Calu3 (cell line): ENCODE data around the gene NTNG2. TPM values are rescaled to one million over a fixed set of nuclear protein-coding genes. Genes with fewer than 3 reads are reported as not detected.

Experiments
- BruUV-seq: library from RNA; stranded (reverse); fragments of 400-500 nt; replicated peaks from 2 replicates; lab custom pipeline; 2021; lab: Mats Ljungman, UMichigan
- CTCF ChIA-PET: fragments of 300-600 bp; sonication (Branson Sonifier 250); formaldehyde crosslinking; loops from one replicate; lab custom pipeline; 2022; ENCODE audit warnings: antibody characterized with exemption; lab: Charles Lee
- DNase-seq: peaks from one replicate; pipeline ENCODE4 v3.0.0; 2022
- H3K27ac Mint-ChIP-seq: one replicate; pipeline ENCODE4 v1.8.0; 2022; ENCODE audit warnings: mixed read lengths; ENCODE audit not compliant: unreplicated experiment
- H3K27me3 Mint-ChIP-seq: one replicate; pipeline ENCODE4 v1.8.0; 2022; ENCODE audit warnings: mixed read lengths; ENCODE audit not compliant: unreplicated experiment
- H3K36me3 Mint-ChIP-seq: one replicate; pipeline ENCODE4 v1.8.0; 2022; ENCODE audit warnings: mild to moderate bottlenecking, moderate library complexity, mixed read lengths; ENCODE audit not compliant: insufficient read depth, unreplicated experiment
- H3K4me1 Mint-ChIP-seq: one replicate; pipeline ENCODE4 v1.8.0; 2022; ENCODE audit warnings: mild to moderate bottlenecking, low read depth, mixed read lengths; ENCODE audit not compliant: unreplicated experiment
- H3K4me3 Mint-ChIP-seq: one replicate; pipeline ENCODE4 v1.8.0; 2022; ENCODE audit warnings: mild to moderate bottlenecking, low read depth, moderate library complexity, mixed read lengths; ENCODE audit not compliant: unreplicated experiment
- H3K9me3 Mint-ChIP-seq: one replicate; pipeline ENCODE4 v1.8.0; 2022; ENCODE audit warnings: low read depth, mixed read lengths; ENCODE audit not compliant: unreplicated experiment
- CTCF ChIP-seq: fragments of 200-600 bp; IDR thresholded peaks from one replicate; pipeline ENCODE4 v1.8.0; 2022; ENCODE audit warnings: antibody characterized with exemption; ENCODE audit not compliant: unreplicated experiment
- intact Hi-C: fragments of 100-400 bp; cut with micrococcal nuclease; formaldehyde crosslinking; loops from one replicate; pipeline ENCODE4 v1.10.0; 2022; ENCODE audit not compliant: unreplicated experiment
- total RNA-seq: library from RNA; stranded (reverse); gene quantifications from 2 replicates; pipeline ENCODE4 v1.2.3, GENCODE V29; 2022

NTNG2 gene
- total RNA-seq, 1 experiment from 2014 or later = not detected

GRCh38 chr9:132121021-132121420, 40.8 kb upstream of the NTNG2 start:
- Mint-ChIP-seq H3K27ac (no peak overlapping the region), H3K4me3 (no peak overlapping the region), H3K27me3 (peaks cover 100% of the 10 kb centered on the region), H3K9me3 (no peaks in the 10 kb centered on the region), H3K4me1 (no peaks in the 10 kb centered on the region), H3K36me3 (no peaks in the 10 kb centered on the region)
- no peak for DNase-seq
- no TSS peak for BruUV-seq
- intact Hi-C loops = no loop called here
- CTCF ChIA-PET = no interaction called here
- TF ChIP-seq CTCF = no peak

GRCh38 chr9:132124800-132125199, 37.1 kb upstream of the NTNG2 start:
- H3K4me3 Mint-ChIP-seq = no peak overlapping the region
- no peak overlapping the region for H3K27ac Mint-ChIP-seq
- intact Hi-C loops = no loop called here
- no peak for DNase-seq
- CTCF ChIA-PET = no interaction called here
- no peak for TF ChIP-seq CTCF
- H3K36me3 Mint-ChIP-seq = no peaks in the 10 kb centered on the region
- peaks cover 100% of the 10 kb centered on the region for H3K27me3 Mint-ChIP-seq
- no peaks in the 10 kb centered on the region for H3K9me3 Mint-ChIP-seq
- no TSS peak for BruUV-seq
- no peaks in the 10 kb centered on the region for H3K4me1 Mint-ChIP-seq

- Mint-ChIP-seq H3K36me3 (no peaks in the 10 kb centered on the region), H3K27ac (no peak overlapping the region), H3K4me3 (no peak overlapping the region), H3K4me1 (no peaks in the 10 kb centered on the region), H3K9me3 (no peaks in the 10 kb centered on the region), H3K27me3 (peaks cover 100% of the 10 kb centered on the region)
- CTCF ChIA-PET = no interaction called here
- no peak for DNase-seq
- BruUV-seq = no TSS peak
- intact Hi-C loops = no loop called here
- no peak for TF ChIP-seq CTCF
Measured at GRCh38 chr9:132125361-132125760, 36.5 kb upstream of the NTNG2 start.

GRCh38 chr9:132125944-132126679, 35.7 kb upstream of the NTNG2 start:
- no peak overlapping the region for H3K27ac Mint-ChIP-seq
- no peak for DNase-seq
- H3K4me3 Mint-ChIP-seq = no peak overlapping the region
- no TSS peak for BruUV-seq
- H3K4me1 Mint-ChIP-seq = no peaks in the 10 kb centered on the region
- CTCF ChIA-PET = no interaction called here
- no peaks in the 10 kb centered on the region for H3K36me3 Mint-ChIP-seq
- H3K9me3 Mint-ChIP-seq = no peaks in the 10 kb centered on the region
- intact Hi-C loops = no loop called here
- TF ChIP-seq CTCF = no peak
- H3K27me3 Mint-ChIP-seq = peaks cover 100% of the 10 kb centered on the region
